CD14-positive monocyte (primary cell): ENCODE results near the gene PCDHB7. TPM values are rescaled to one million over a fixed set of nuclear protein-coding genes. Genes with fewer than 3 reads are reported as not detected.
A peak's percentile ranks its signal among the peaks of the same experiment; 100 is the strongest.
"Not testable (repeated sequence)": the region's sequence is repeated elsewhere in the genome, so short reads cannot be mapped to it uniquely, and the experiment has no call there.

ENCODE experiments used
- DNase-seq, 3 donors: peaks; one replicate each; pipeline ENCODE4 v3.0.0-alpha.2; 2011 to 2022
- H2AFZ ChIP-seq: 2 replicates; pipeline ENCODE4 v1.6.0; 2012; ENCODE audit warnings: mild to moderate bottlenecking, low read depth, low read length, inconsistent platforms; ENCODE audit not compliant: insufficient read depth, poor library complexity, severe bottlenecking
- H3K27ac ChIP-seq, 2 donors: 1 replicate in 1 of 2; 2 replicates in 1 of 2; pipeline ENCODE4 v1.5.1; 2012 to 2013; ENCODE audit warnings: low read length in 2 of 2, control low read depth in 1 of 2, inconsistent platforms in 1 of 2, low read depth in 1 of 2, mild to moderate bottlenecking in 1 of 2
- H3K27me3 ChIP-seq, 2 donors: one replicate each; pipeline versions ENCODE4 v1.6.0 to v1.6.1; 2011 to 2013; ENCODE audit warnings: low read length in 2 of 2; ENCODE audit not compliant: control insufficient read depth in 2 of 2, insufficient read depth in 2 of 2
- H3K36me3 ChIP-seq, 2 donors: replicated peaks in 1 of 2; 1 replicate in 1 of 2; 2 replicates in 1 of 2; pipeline versions ENCODE4 v1.5.1 to v1.6.1; 2012 to 2013; ENCODE audit warnings: low read length in 2 of 2, control low read depth in 1 of 2, inconsistent platforms in 1 of 2, mild to moderate bottlenecking in 1 of 2; ENCODE audit not compliant: insufficient read depth in 2 of 2, control insufficient read depth in 1 of 2
- H3K4me1 ChIP-seq, 2 donors: 1 replicate in 1 of 2; 2 replicates in 1 of 2; pipeline versions ENCODE4 v1.5.1 to v1.6.1; 2012 to 2013; ENCODE audit warnings: low read length in 2 of 2, control low read depth in 1 of 2, inconsistent platforms in 1 of 2, mild to moderate bottlenecking in 1 of 2, moderate library complexity in 1 of 2; ENCODE audit not compliant: insufficient read depth in 2 of 2, control insufficient read depth in 1 of 2
- H3K4me2 ChIP-seq: replicated peaks from 2 replicates; pipeline ENCODE3; 2012; ENCODE audit warnings: low read length, moderate library complexity, mild to moderate bottlenecking; ENCODE audit not compliant: poor library complexity, severe bottlenecking; ENCODE audit errors: extremely low read depth
- H3K4me3 ChIP-seq, 3 experiments: fragments of 200-600 bp in 1 of 3; sonication (generic) in 1 of 3; replicated peaks in 1 of 3; 1 replicate in 2 of 3; 2 replicates in 1 of 3; pipeline ENCODE4 v1.5.1; 2011 to 2013; ENCODE audit warnings: low read length in 3 of 3, mild to moderate bottlenecking in 3 of 3, control low read depth in 2 of 3, low read depth in 2 of 3, inconsistent platforms in 1 of 3, moderate library complexity in 1 of 3
- H3K79me2 ChIP-seq: 2 replicates; pipeline ENCODE4 v1.6.0; 2012; ENCODE audit warnings: mild to moderate bottlenecking, control low read depth, inconsistent platforms, low read length, moderate library complexity; ENCODE audit not compliant: insufficient read depth
- H3K9ac ChIP-seq: 2 replicates; pipeline ENCODE4 v1.6.0; 2017; ENCODE audit warnings: low read length, mild to moderate bottlenecking; ENCODE audit not compliant: insufficient read depth, poor library complexity, severe bottlenecking
- H3K9me3 ChIP-seq, 2 donors: replicated peaks in 1 of 2; 1 replicate in 1 of 2; 2 replicates in 1 of 2; pipeline versions ENCODE4 v1.5.1 to v1.6.1; 2012 to 2013; ENCODE audit warnings: low read length in 2 of 2, control low read depth in 1 of 2; ENCODE audit not compliant: control insufficient read depth in 1 of 2, insufficient read depth in 1 of 2
- H4K20me1 ChIP-seq: 2 replicates; pipeline ENCODE4 v1.6.0; 2012; ENCODE audit warnings: mild to moderate bottlenecking, low read length, control low read depth, moderate library complexity; ENCODE audit not compliant: insufficient read depth
- H3K27ac Mint-ChIP-seq, 7 donors: one replicate each; pipeline ENCODE4 v1.8.0; 2020; ENCODE audit warnings: mild to moderate bottlenecking in 7 of 7, mixed read lengths in 7 of 7, moderate library complexity in 6 of 7, inconsistent platforms in 2 of 7
- H3K27me3 Mint-ChIP-seq, 3 donors: one replicate each; pipeline ENCODE4 v1.8.0; 2021 to 2022; ENCODE audit warnings: low read depth in 3 of 3, mild to moderate bottlenecking in 3 of 3, mixed read lengths in 3 of 3, moderate library complexity in 3 of 3, inconsistent platforms in 1 of 3
- H3K36me3 Mint-ChIP-seq, 2 donors: one replicate each; pipeline ENCODE4 v1.8.0; 2020; ENCODE audit warnings: mixed read lengths in 2 of 2, inconsistent platforms in 1 of 2, mild to moderate bottlenecking in 1 of 2
- H3K4me1 Mint-ChIP-seq: one replicate; pipeline ENCODE4 v1.8.0; 2020; ENCODE audit warnings: mild to moderate bottlenecking, mixed read lengths
- H3K4me3 Mint-ChIP-seq, 2 donors: one replicate each; pipeline ENCODE4 v1.8.0; 2020; ENCODE audit warnings: mild to moderate bottlenecking in 2 of 2, mixed read lengths in 2 of 2, moderate library complexity in 1 of 2
- H3K9me3 Mint-ChIP-seq, 7 donors: one replicate each; pipeline ENCODE4 v1.8.0; 2020 to 2022; ENCODE audit warnings: mixed read lengths in 7 of 7, mild to moderate bottlenecking in 6 of 7, moderate library complexity in 6 of 7, inconsistent platforms in 2 of 7
- WGBS: methylation state at CpG from one replicate; pipeline ENCODE4 v1.1.5; 2013; ENCODE audit warnings: missing lambda C conversion rate; ENCODE audit not compliant: insufficient coverage; 5-methylcytosine and 5-hydroxymethylcytosine counted together
- intact Hi-C, 2 donors: fragments of 100-400 bp; cut with micrococcal nuclease; formaldehyde crosslinking; loops; one replicate each; pipeline versions ENCODE4 v1.15.0 to v1.15.1; 2023
- polyA plus RNA-seq, 3 donors: library from polyadenylated mRNA; depleted of rRNA in 1 of 3; unstranded in 2 of 3; stranded (reverse) in 1 of 3; fragments of 300-500 nt in 2 of 3; fragments of >200 nt in 1 of 3; fragmentation: Illumina TruSeq in 2 of 3; gene quantifications; 1 replicate in 2 of 3; 2 replicates in 1 of 3; pipeline ENCODE4 v1.2.3, GENCODE V29; 2012 to 2021
- TF ChIP-seq, protein P1 (sequence below): fragments of 200-600 bp; IDR thresholded peaks from one replicate; pipeline ENCODE4 v1.8.0; 2022; ENCODE audit warnings: antibody characterized with exemption, mild to moderate bottlenecking

PCDHB7 gene
- polyA plus RNA-seq, 3 donors = not detected

DNA sequence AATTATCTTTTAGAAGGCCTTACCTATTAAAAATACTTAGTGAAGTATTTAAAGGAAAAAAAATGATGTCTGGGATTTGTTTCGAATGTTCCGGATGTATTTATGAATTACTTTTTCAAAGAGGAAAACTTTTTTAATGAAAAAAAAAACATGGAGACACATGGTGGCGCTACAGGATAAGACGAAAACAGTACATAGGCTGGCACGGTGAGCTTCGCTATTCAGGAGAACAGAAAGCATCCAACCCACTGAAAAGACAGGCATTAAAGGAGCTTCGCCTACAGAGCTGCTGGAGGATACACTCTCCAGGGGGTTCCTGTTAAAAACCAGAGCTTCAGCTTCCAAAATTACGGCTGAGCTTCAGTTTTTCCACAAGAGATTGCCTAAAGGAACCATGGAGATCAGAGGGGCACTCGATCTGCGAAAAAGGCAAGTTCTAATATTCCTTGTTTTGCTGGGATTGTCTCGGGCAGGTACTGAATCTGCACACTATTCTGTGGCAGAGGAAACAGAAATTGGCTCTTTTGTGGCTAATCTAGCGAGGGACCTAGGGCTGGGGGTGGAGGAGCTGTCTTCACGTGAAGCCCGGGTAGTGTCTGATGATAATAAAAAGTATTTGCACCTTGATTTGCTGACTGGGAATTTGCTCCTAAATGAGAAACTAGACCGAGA, 50.8 kb downstream of the PCDHB7 start, which contains the start of gene PCDHB14:
PCDHB14 (plus strand) TSS at position 232 of the 672 bp plus-strand sequence; CDS start at position 395, 163 bp downstream.
- Mint-ChIP-seq H3K4me3 (no peak within 1 kb of the TSS), H3K27ac (no peak within 1 kb of the TSS), H3K9me3 (peaks cover 23 to 43% (median 39%) of the 10 kb centered on the region in 7 donors), H3K27me3 (peaks cover 14 to 27% (median 19%) of the 10 kb centered on the region in 3 donors), H3K4me1 (no peaks in the 10 kb centered on the region), H3K36me3 (peaks cover 2 to 6% of the 10 kb centered on the region in 2 donors)
- Histone ChIP-seq H4K20me1 (no peaks in the 10 kb centered on the region), H3K4me1 (no peaks in the 10 kb centered on the region), H3K36me3 (no peaks in the 10 kb centered on the region), H2AFZ (no peak within 1 kb of the TSS), H3K79me2 (no peaks in the 10 kb centered on the region), H3K4me3 (no peak within 1 kb of the TSS), H3K4me2 (no peak within 1 kb of the TSS), H3K27ac (no peak within 1 kb of the TSS), H3K27me3 (peaks cover 2 to 16% of the 10 kb centered on the region in 2 donors), H3K9me3 (peaks cover 18 to 29% of the 10 kb centered on the region in 2 donors), H3K9ac (no peak within 1 kb of the TSS)
- TF ChIP-seq, protein P1, sequence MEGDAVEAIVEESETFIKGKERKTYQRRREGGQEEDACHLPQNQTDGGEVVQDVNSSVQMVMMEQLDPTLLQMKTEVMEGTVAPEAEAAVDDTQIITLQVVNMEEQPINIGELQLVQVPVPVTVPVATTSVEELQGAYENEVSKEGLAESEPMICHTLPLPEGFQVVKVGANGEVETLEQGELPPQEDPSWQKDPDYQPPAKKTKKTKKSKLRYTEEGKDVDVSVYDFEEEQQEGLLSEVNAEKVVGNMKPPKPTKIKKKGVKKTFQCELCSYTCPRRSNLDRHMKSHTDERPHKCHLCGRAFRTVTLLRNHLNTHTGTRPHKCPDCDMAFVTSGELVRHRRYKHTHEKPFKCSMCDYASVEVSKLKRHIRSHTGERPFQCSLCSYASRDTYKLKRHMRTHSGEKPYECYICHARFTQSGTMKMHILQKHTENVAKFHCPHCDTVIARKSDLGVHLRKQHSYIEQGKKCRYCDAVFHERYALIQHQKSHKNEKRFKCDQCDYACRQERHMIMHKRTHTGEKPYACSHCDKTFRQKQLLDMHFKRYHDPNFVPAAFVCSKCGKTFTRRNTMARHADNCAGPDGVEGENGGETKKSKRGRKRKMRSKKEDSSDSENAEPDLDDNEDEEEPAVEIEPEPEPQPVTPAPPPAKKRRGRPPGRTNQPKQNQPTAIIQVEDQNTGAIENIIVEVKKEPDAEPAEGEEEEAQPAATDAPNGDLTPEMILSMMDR = no peak
- no peak for DNase-seq
- intact Hi-C loops = no loop called here
- WGBS = 28% methylated on average over 13 of the region's 15 CpGs

DNA sequence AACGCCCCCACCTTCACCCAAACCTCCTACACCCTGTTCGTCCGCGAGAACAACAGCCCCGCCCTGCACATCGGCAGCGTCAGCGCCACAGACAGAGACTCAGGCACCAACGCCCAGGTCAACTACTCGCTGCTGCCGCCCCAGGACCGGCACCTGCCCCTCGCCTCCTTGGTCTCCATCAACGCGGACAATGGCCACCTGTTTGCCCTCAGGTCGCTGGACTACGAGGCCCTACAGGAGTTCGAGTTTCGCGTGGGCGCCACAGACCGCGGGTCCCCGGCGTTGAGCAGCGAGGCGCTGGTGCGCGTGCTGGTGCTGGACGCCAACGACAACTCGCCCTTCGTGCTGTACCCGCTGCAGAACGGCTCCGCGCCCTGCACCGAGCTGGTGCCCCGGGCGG, 52.4 kb downstream of the PCDHB7 start:
- Histone ChIP-seq H3K9me3 (peaks cover 18% of the 10 kb centered on the region in 2 donors), H3K27me3 (peaks cover 2 to 16% of the 10 kb centered on the region in 2 donors)
- H2AFZ ChIP-seq, H4K20me1 ChIP-seq, H3K9ac ChIP-seq, H3K27ac ChIP-seq, H3K4me1 Mint-ChIP-seq, H3K36me3 ChIP-seq, H3K79me2 ChIP-seq, H3K36me3 Mint-ChIP-seq, H3K4me3 ChIP-seq, H3K4me1 ChIP-seq, DNase-seq, H3K4me2 ChIP-seq, intact Hi-C loops: not testable (repeated sequence)
- H3K27ac Mint-ChIP-seq = peak overlapping the region in 1 of 7 donors; percentile 27
- 13% methylated on average over 13 of the region's 40 CpGs for WGBS
- H3K27me3 Mint-ChIP-seq = peaks cover 14 to 27% (median 20%) of the 10 kb centered on the region in 3 donors
- H3K4me3 Mint-ChIP-seq = peak overlapping the region in 1 of 2 donors; percentile 35
- H3K9me3 Mint-ChIP-seq = peaks cover 18 to 37% (median 31%) of the 10 kb centered on the region in 7 donors

GRCh38 chr5:141225421-141225820, 53.0 kb downstream of the PCDHB7 start:
- Mint-ChIP-seq H3K9me3 (peaks cover 18 to 37% (median 32%) of the 10 kb centered on the region in 7 donors), H3K27me3 (peaks cover 12 to 27% (median 20%) of the 10 kb centered on the region in 3 donors)
- H3K4me1 ChIP-seq, H3K36me3 Mint-ChIP-seq, H3K4me2 ChIP-seq, H3K27ac ChIP-seq, H4K20me1 ChIP-seq, H3K9ac ChIP-seq, H3K36me3 ChIP-seq, H2AFZ ChIP-seq, H3K27ac Mint-ChIP-seq, H3K4me3 ChIP-seq, H3K79me2 ChIP-seq, H3K4me1 Mint-ChIP-seq, DNase-seq, H3K4me3 Mint-ChIP-seq, intact Hi-C loops: not testable (repeated sequence)
- Histone ChIP-seq H3K9me3 (peaks cover 18% of the 10 kb centered on the region in 2 donors), H3K27me3 (peaks cover 2 to 16% of the 10 kb centered on the region in 2 donors)
- WGBS = 41% methylated on average over 12 of the region's 30 CpGs
